ENCODE results near the gene ACMSD.

The ACMSD gene

GRCh38 chr2:134845028-134845427 lies 6.6 kb downstream of the ACMSD start:
- TF ChIP-seq, protein P1, sequence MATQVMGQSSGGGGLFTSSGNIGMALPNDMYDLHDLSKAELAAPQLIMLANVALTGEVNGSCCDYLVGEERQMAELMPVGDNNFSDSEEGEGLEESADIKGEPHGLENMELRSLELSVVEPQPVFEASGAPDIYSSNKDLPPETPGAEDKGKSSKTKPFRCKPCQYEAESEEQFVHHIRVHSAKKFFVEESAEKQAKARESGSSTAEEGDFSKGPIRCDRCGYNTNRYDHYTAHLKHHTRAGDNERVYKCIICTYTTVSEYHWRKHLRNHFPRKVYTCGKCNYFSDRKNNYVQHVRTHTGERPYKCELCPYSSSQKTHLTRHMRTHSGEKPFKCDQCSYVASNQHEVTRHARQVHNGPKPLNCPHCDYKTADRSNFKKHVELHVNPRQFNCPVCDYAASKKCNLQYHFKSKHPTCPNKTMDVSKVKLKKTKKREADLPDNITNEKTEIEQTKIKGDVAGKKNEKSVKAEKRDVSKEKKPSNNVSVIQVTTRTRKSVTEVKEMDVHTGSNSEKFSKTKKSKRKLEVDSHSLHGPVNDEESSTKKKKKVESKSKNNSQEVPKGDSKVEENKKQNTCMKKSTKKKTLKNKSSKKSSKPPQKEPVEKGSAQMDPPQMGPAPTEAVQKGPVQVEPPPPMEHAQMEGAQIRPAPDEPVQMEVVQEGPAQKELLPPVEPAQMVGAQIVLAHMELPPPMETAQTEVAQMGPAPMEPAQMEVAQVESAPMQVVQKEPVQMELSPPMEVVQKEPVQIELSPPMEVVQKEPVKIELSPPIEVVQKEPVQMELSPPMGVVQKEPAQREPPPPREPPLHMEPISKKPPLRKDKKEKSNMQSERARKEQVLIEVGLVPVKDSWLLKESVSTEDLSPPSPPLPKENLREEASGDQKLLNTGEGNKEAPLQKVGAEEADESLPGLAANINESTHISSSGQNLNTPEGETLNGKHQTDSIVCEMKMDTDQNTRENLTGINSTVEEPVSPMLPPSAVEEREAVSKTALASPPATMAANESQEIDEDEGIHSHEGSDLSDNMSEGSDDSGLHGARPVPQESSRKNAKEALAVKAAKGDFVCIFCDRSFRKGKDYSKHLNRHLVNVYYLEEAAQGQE (IDR thresholded peaks at IDR 0.05; ENCODE audit: insufficient read depth in 1 of 2, low read depth in 2 of 2, low read length in 2 of 2): no peak
- no peak for TF ChIP-seq POLR2AphosphoS5 (IDR thresholded peaks at IDR 0.05; ENCODE audit: low read depth, low read length)
- no peak for TF ChIP-seq SIN3A (IDR thresholded peaks at IDR 0.05; ENCODE audit: borderline replicate concordance, insufficient read depth, low read length)
- no peak for TF ChIP-seq TAF1 (IDR thresholded peaks at IDR 0.05; ENCODE audit: borderline replicate concordance, insufficient read depth, low read length)
- no peak for TF ChIP-seq FOXP2 (optimal IDR thresholded peaks at IDR 0.05; ENCODE audit: borderline replicate concordance, extremely low read depth, extremely low read length, insufficient read depth)

DNA sequence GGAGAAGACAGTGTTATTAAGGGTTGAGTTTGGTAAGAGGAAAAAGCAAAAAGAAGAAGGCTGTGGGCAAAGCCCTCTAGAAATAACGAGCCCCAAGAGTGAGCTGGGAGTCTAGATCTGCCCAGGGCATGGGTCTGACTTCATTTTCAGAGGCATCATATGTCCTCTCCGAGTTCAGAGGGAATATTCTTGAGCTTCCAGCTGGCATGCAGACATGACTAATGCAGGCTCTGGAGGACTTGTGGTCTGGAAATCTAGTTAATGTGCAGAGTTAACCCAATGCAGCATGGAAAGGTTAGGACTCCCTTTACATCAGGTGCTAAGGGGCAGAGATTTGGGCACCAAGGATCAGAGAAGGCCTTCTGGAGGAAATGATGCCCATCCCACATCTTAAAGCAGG lies 7.3 kb downstream of the ACMSD start:
- TF ChIP-seq POLR2AphosphoS5 (IDR thresholded peaks at IDR 0.05; ENCODE audit: low read depth, low read length) (no peak), TAF1 (IDR thresholded peaks at IDR 0.05; ENCODE audit: borderline replicate concordance, insufficient read depth, low read length) (no peak), SIN3A (IDR thresholded peaks at IDR 0.05; ENCODE audit: borderline replicate concordance, insufficient read depth, low read length) (no peak), FOXP2 (optimal IDR thresholded peaks at IDR 0.05; ENCODE audit: borderline replicate concordance, extremely low read depth, extremely low read length, insufficient read depth) (no peak)
- TF ChIP-seq, protein P1 (IDR thresholded peaks at IDR 0.05; ENCODE audit: insufficient read depth in 1 of 2, low read depth in 2 of 2, low read length in 2 of 2): no peak

GRCh38 chr2:134846213-134846612 lies 7.8 kb downstream of the ACMSD start:
- TF ChIP-seq FOXP2 (optimal IDR thresholded peaks at IDR 0.05; ENCODE audit: borderline replicate concordance, extremely low read depth, extremely low read length, insufficient read depth) (no peak), POLR2AphosphoS5 (IDR thresholded peaks at IDR 0.05; ENCODE audit: low read depth, low read length) (no peak), SIN3A (IDR thresholded peaks at IDR 0.05; ENCODE audit: borderline replicate concordance, insufficient read depth, low read length) (no peak), TAF1 (IDR thresholded peaks at IDR 0.05; ENCODE audit: borderline replicate concordance, insufficient read depth, low read length) (no peak)
- TF ChIP-seq, protein P1 (IDR thresholded peaks at IDR 0.05; ENCODE audit: insufficient read depth in 1 of 2, low read depth in 2 of 2, low read length in 2 of 2): no peak

DNA sequence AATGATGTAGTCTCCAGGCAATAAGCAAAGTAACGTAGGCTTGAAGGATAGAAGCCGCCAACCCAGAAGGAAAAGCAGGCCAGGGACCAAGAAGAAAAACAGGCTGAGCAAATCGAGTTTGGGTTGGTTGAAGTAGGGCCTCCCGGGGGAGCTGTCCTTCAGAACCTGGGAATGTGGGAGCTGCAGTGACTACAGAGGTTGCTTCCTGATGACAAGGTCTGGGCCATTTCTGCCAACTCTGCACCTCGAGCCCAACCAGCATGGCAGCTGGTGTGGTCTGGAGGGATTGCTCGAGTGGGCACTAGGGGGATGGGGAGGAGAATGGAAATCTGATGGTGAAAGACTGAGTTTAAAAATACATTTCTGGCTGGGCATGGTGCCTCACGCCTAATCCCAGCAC lies 14.1 kb downstream of the ACMSD start:
- TF ChIP-seq, protein P1 (IDR thresholded peaks at IDR 0.05; ENCODE audit: insufficient read depth in 1 of 2, low read depth in 2 of 2, low read length in 2 of 2): 0 out of 4 replicates have a peak, but pooled peaks of 1 of the 2 experiments have one; percentile 69
- no peak for TF ChIP-seq TAF1 (IDR thresholded peaks at IDR 0.05; ENCODE audit: borderline replicate concordance, insufficient read depth, low read length)

- TF ChIP-seq POLR2AphosphoS5 (IDR thresholded peaks at IDR 0.05; ENCODE audit: low read depth, low read length) (no peak), FOXP2 (optimal IDR thresholded peaks at IDR 0.05; ENCODE audit: borderline replicate concordance, extremely low read depth, extremely low read length, insufficient read depth) (no peak), TAF1 (IDR thresholded peaks at IDR 0.05; ENCODE audit: borderline replicate concordance, insufficient read depth, low read length) (no peak), SIN3A (IDR thresholded peaks at IDR 0.05; ENCODE audit: borderline replicate concordance, insufficient read depth, low read length) (no peak)
- TF ChIP-seq, protein P1 (IDR thresholded peaks at IDR 0.05; ENCODE audit: insufficient read depth in 1 of 2, low read depth in 2 of 2, low read length in 2 of 2): no peak
Measured at GRCh38 chr2:134855709-134856108, 17.3 kb downstream of the ACMSD start.

Measured in PFSK-1 (cell line).